Astrocyte (in vitro differentiated cells and primary cell): ENCODE measurements around the gene DDX41. TPM values are rescaled to one million over a fixed set of nuclear protein-coding genes. Genes with fewer than 3 reads are reported as not detected.

Experiments
- DNase-seq: peaks from one replicate; pipeline ENCODE4 v3.0.0-alpha.2; 2010; ENCODE audit warnings: low read depth
- FAIRE-seq: peaks from 2 replicates; lab custom pipeline; 2011; peaks lifted over from hg19 to GRCh38; lab: Jason Lieb, UNC
- H2AFZ ChIP-seq: 2 replicates; pipeline ENCODE4 v1.6.0; 2012; ENCODE audit warnings: low read depth, low read length, inconsistent platforms
- H3K27ac ChIP-seq: 2 replicates; pipeline ENCODE4 v1.5.1; 2011; ENCODE audit warnings: low read depth, low read length, inconsistent platforms
- H3K27me3 ChIP-seq: 2 replicates; pipeline ENCODE4 v1.6.0; 2011; ENCODE audit warnings: low read length, inconsistent platforms; ENCODE audit not compliant: insufficient read depth
- H3K36me3 ChIP-seq: 2 replicates; pipeline ENCODE4 v1.5.1; 2011; ENCODE audit warnings: low read length, inconsistent platforms; ENCODE audit not compliant: insufficient read depth
- H3K4me1 ChIP-seq: 2 replicates; pipeline ENCODE4 v1.5.1; 2011; ENCODE audit warnings: low read length, inconsistent platforms; ENCODE audit not compliant: insufficient read depth
- H3K4me2 ChIP-seq: 2 replicates; pipeline ENCODE4 v1.6.0; 2012; ENCODE audit warnings: low read length, inconsistent platforms
- H3K4me3 ChIP-seq: 2 replicates; pipeline ENCODE4 v1.5.1; 2011; ENCODE audit warnings: low read depth, mild to moderate bottlenecking, low read length, inconsistent platforms; ENCODE audit not compliant: insufficient read depth
- H3K79me2 ChIP-seq: 2 replicates; pipeline ENCODE4 v1.6.0; 2012; ENCODE audit warnings: mild to moderate bottlenecking, low read length, inconsistent platforms; ENCODE audit not compliant: insufficient read depth
- H3K9ac ChIP-seq: 2 replicates; pipeline ENCODE4 v1.6.0; 2012; ENCODE audit warnings: mild to moderate bottlenecking, low read length, inconsistent platforms
- H3K9me3 ChIP-seq: 2 replicates; pipeline ENCODE4 v1.5.1; 2012; ENCODE audit warnings: low read depth, mild to moderate bottlenecking, low read length, inconsistent platforms; ENCODE audit not compliant: insufficient read depth
- H4K20me1 ChIP-seq: 2 replicates; pipeline ENCODE4 v1.6.0; 2012; ENCODE audit warnings: low read length, inconsistent platforms; ENCODE audit not compliant: insufficient read depth
- H3K27ac Mint-ChIP-seq: one replicate; pipeline ENCODE4 v1.8.0; 2021; ENCODE audit warnings: mild to moderate bottlenecking, mixed read lengths; ENCODE audit not compliant: unreplicated experiment
- H3K27me3 Mint-ChIP-seq: one replicate; pipeline ENCODE4 v1.8.0; 2021; ENCODE audit warnings: low read depth, mixed read lengths; ENCODE audit not compliant: unreplicated experiment
- H3K36me3 Mint-ChIP-seq: one replicate; pipeline ENCODE4 v1.8.0; 2021; ENCODE audit warnings: low read depth, mixed read lengths; ENCODE audit not compliant: unreplicated experiment
- H3K4me1 Mint-ChIP-seq: one replicate; pipeline ENCODE4 v1.8.0; 2021; ENCODE audit warnings: low read depth, mixed read lengths; ENCODE audit not compliant: unreplicated experiment
- H3K4me3 Mint-ChIP-seq: one replicate; pipeline ENCODE4 v1.8.0; 2021; ENCODE audit warnings: mild to moderate bottlenecking, moderate library complexity, mixed read lengths; ENCODE audit not compliant: unreplicated experiment
- H3K9me3 Mint-ChIP-seq: one replicate; pipeline ENCODE4 v1.8.0; 2021; ENCODE audit warnings: mild to moderate bottlenecking, mixed read lengths; ENCODE audit not compliant: unreplicated experiment
- CTCF ChIP-seq: IDR thresholded peaks from 2 replicates; pipeline ENCODE4 v1.5.1; 2011; ENCODE audit warnings: low read depth, mild to moderate bottlenecking, inconsistent platforms, low read length, moderate library complexity; ENCODE audit not compliant: insufficient read depth
- EZH2 ChIP-seq: IDR thresholded peaks from 2 replicates; pipeline ENCODE4 v1.6.1; 2012; ENCODE audit warnings: mild to moderate bottlenecking, low read length, inconsistent platforms; ENCODE audit not compliant: insufficient read depth
- total RNA-seq: library from RNA; stranded (reverse); gene quantifications from 2 replicates; pipeline ENCODE4 v1.2.1, GENCODE V29; 2021

DDX41 gene
- total RNA-seq, 1 donor from 2014 or later, result 92.5 TPM

DNA sequence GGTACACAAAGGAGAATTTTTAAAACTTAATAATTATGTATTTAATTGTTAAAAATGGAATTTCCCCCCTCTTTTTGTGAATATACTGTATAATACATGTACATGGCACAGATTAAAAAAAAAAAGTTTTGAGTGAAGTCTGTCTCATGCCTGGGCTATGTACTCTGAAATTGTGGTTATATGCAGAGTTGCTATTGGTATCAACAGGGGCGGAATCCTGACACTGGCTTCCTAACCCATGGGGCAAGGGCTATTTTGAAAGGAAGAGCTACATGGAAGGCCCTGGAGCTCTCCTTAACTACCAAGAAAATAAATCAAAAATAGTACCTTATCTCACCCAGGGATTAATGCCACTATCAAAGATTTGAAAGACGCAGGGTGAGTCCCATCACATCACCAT is 38.5 kb upstream of the DDX41 start:
- H3K4me1 Mint-ChIP-seq, result peaks cover 12% of the 10 kb centered on the region
- peak overlapping the region; percentile 83 for H3K4me2 ChIP-seq

DNA sequence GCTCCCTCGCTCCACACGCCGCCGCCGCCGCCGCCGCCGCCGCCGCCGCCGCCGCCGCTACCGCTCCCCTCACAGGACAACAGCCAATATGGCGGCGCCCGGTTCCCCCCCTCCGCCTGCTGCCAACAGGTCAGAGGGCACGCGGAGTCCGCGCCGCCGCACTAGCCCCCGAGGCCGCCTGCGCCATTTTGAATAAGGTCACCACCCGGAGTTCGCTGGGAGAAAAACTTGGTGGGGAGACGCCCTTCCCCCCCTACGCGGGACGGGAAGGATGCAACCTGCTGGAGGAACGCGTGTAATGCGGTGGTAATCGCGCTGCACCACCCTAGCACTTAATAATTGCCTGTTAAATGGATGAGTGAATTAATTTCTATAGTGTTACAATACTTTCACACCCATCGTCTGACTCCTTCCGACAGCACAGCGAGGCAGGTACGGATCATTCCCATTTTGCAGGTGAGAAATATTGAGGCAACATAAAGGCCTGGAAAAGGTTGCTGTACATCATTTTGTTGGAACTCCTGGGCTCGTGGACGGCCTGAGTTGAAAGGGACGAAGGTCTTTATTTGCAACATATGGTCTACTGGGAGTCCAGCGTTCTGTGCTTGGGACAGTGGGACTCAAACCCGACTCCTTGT is 37.8 kb upstream of the DDX41 start, which contains the start of gene FAM193B:
Gene FAM193B (minus strand): TSS at position 90 of the 638 bp plus-strand sequence. CDS start 105 bp downstream, outside the sequence.
- Histone ChIP-seq H2AFZ (peak within 1 kb of the TSS; percentile 88), H3K9ac (peak within 1 kb of the TSS; percentile 82), H3K27me3 (no peaks in the 10 kb centered on the region), H3K4me3 (peak within 1 kb of the TSS; percentile 64), H3K27ac (peak within 1 kb of the TSS; percentile 44), H3K9me3 (no peaks in the 10 kb centered on the region), H3K79me2 (peaks cover 46% of the 10 kb centered on the region), H4K20me1 (peaks cover 41% of the 10 kb centered on the region), H3K36me3 (no peaks in the 10 kb centered on the region), H3K4me1 (peaks cover 12% of the 10 kb centered on the region), H3K4me2 (peak within 1 kb of the TSS; percentile 97)
- H3K27ac Mint-ChIP-seq, result peak within 1 kb of the TSS; percentile 54
- TF ChIP-seq CTCF (peak; percentile 5), EZH2 (no peak)
- H3K4me1 Mint-ChIP-seq, result peaks cover 14% of the 10 kb centered on the region
- H3K9me3 Mint-ChIP-seq, result peaks cover 2% of the 10 kb centered on the region
- peak within 1 kb of the TSS; percentile 90 for H3K4me3 Mint-ChIP-seq
- DNase-seq (peak; percentile 70), FAIRE-seq (no peak)
- H3K36me3 Mint-ChIP-seq, result no peaks in the 10 kb centered on the region
- no peaks in the 10 kb centered on the region for H3K27me3 Mint-ChIP-seq

More for the DNA sequence above, 38.5 kb upstream of the DDX41 start:
- Histone ChIP-seq H3K9ac (no peak overlapping the region), H2AFZ (no peak overlapping the region), H3K9me3 (no peaks in the 10 kb centered on the region), H3K27ac (no peak overlapping the region), H3K4me3 (no peak overlapping the region), H3K27me3 (no peaks in the 10 kb centered on the region), H3K4me1 (peaks cover 12% of the 10 kb centered on the region), H3K36me3 (no peaks in the 10 kb centered on the region), H3K79me2 (peaks cover 39% of the 10 kb centered on the region), H4K20me1 (peaks cover 35% of the 10 kb centered on the region)
- Mint-ChIP-seq H3K36me3 (no peaks in the 10 kb centered on the region), H3K4me3 (peak overlapping the region; percentile 79), H3K27ac (no peak overlapping the region), H3K9me3 (peaks cover 2% of the 10 kb centered on the region), H3K27me3 (no peaks in the 10 kb centered on the region)
- DNase-seq (no peak), FAIRE-seq (no peak)
- TF ChIP-seq EZH2 (no peak), CTCF (no peak)
